ENCODE measurements around the gene ARHGAP25. TPM values are rescaled to one million over a fixed set of nuclear protein-coding genes. Genes with fewer than 3 reads are reported as not detected.

ARHGAP25 gene
- total RNA-seq, 4 donors from 2014 or later, result 3.7 to 9.3 (median 5.4) TPM

DNA sequence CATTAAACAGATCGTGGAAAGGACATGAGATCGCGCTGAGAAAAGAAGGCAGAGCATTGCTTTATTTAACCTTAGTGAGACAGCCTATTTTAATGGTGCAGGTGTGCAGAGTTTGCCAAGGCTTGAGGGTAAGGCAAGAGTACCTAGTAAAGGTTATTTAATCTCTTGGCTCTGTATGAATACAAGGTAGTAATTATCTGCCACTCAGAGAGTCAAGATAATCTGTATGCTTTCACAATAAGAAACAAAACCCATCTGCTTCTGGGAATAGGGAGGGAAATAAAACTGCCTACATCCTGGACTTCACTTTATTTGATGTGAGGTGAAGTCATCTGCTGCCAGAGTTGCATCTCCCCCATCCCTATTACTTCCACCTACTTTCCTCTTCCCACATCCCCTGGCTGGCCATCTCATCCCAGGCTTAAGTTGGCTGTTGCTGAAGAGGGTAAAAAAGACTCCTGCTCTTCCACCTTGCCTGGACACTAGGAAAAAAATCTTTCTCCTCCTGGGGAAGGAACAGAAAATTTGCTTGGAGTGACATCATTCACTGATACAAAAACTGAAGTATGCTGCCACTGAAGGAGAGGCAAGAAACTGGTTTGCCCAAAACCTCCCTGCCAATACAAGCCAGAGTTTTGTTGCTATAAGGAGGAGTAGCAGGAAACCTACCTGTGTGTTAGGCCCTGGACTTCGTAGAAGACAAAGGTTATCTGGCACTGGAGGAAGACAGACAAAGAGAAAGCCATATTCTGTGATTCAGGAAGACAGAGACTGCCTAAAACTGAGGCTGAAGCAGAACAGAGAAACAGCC is 35.8 kb upstream of the ARHGAP25 start:
- H3K27ac ChIP-seq (replicated peaks in 1 of 4), result no peak overlapping the region
- 76% methylated on average over 4 of the region's 4 CpGs for WGBS
- intact Hi-C loops (cut with DNase I), result no loop called here
- TF ChIP-seq POLR2AphosphoS5 (IDR thresholded peaks at IDR 0.05) (no peak), CTCF (IDR thresholded peaks at IDR 0.05) (no peak), POLR2A (IDR thresholded peaks at IDR 0.05; ENCODE audit: low read depth) (no peak), EP300 (IDR thresholded peaks at IDR 0.05) (no peak)
- no peaks in the 10 kb centered on the region for H3K4me1 ChIP-seq
- H3K9me3 ChIP-seq, result peaks cover 0 to 5% (median 0%) of the 10 kb centered on the region in 4 donors
- DNase-seq (ENCODE audit: extremely low spot score), result peak; percentile 5
- H3K4me3 ChIP-seq, result no peak overlapping the region
- no peaks in the 10 kb centered on the region for H3K36me3 ChIP-seq
- H3K27me3 ChIP-seq, result peaks cover 0 to 6% (median 0%) of the 10 kb centered on the region in 4 donors

DNA sequence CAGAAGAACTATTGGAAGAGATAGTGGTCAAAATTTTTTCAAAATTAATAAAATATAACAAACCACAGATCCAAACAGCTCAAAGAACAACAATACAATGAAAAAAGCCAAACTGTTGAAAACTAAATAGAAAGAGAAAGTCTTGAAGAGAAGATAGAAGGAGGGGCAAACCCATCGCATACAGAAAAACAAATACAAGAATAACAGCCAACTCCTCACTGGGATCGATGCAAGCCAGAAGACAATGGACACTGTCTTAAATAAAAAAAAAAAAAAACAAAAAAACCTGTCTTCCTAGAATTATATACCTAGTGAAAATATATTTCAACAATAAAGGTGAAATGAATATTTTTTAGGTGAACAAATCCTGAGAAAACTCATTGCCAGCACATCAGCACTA is 34.1 kb upstream of the ARHGAP25 start:
- H3K27ac ChIP-seq (replicated peaks in 1 of 4), result no peak overlapping the region
- H3K4me1 ChIP-seq, result no peaks in the 10 kb centered on the region
- H3K4me3 ChIP-seq, result no peak overlapping the region
- DNase-seq (ENCODE audit: extremely low spot score), result no peak
- no peaks in the 10 kb centered on the region for H3K36me3 ChIP-seq
- H3K27me3 ChIP-seq, result peaks cover 0 to 6% (median 0%) of the 10 kb centered on the region in 4 donors
- TF ChIP-seq POLR2A (IDR thresholded peaks at IDR 0.05; ENCODE audit: low read depth), result no peak
- no peak for TF ChIP-seq POLR2AphosphoS5 (IDR thresholded peaks at IDR 0.05)
- intact Hi-C loops (cut with DNase I), result no loop called here
- WGBS, result 94% methylated on average over 2 of the region's 2 CpGs
- H3K9me3 ChIP-seq, result peaks cover 0 to 5% (median 0%) of the 10 kb centered on the region in 4 donors

- Histone ChIP-seq H3K27ac (replicated peaks in 1 of 4) (no peak overlapping the region), H3K9me3 (no peaks in the 10 kb centered on the region), H3K27me3 (no peaks in the 10 kb centered on the region), H3K4me1 (no peaks in the 10 kb centered on the region), H3K36me3 (no peaks in the 10 kb centered on the region), H3K4me3 (no peak overlapping the region)
- TF ChIP-seq POLR2AphosphoS5 (IDR thresholded peaks at IDR 0.05), result no peak
- no peak for TF ChIP-seq EP300 (IDR thresholded peaks at IDR 0.05)
- no peak for TF ChIP-seq POLR2A (IDR thresholded peaks at IDR 0.05; ENCODE audit: low read depth)
- no peak for TF ChIP-seq CTCF (IDR thresholded peaks at IDR 0.05)
- intact Hi-C loops (cut with DNase I), result no loop called here
- 72% methylated on average over 3 of the region's 3 CpGs for WGBS
- DNase-seq (ENCODE audit: extremely low spot score), result peak; percentile 66
Observed at GRCh38 chr2:68706637-68707036, 28.0 kb upstream of the ARHGAP25 start.

GRCh38 chr2:68708629-68709028 is 26.0 kb upstream of the ARHGAP25 start:
- intact Hi-C loops (cut with DNase I), result no loop called here
- 89% methylated on average over 3 of the region's 3 CpGs for WGBS
- Histone ChIP-seq H3K4me3 (no peak overlapping the region), H3K27me3 (no peaks in the 10 kb centered on the region), H3K9me3 (no peaks in the 10 kb centered on the region), H3K4me1 (no peaks in the 10 kb centered on the region), H3K27ac (replicated peaks in 1 of 4) (no peak overlapping the region), H3K36me3 (no peaks in the 10 kb centered on the region)
- peak; percentile 72 for DNase-seq (ENCODE audit: extremely low spot score)
- TF ChIP-seq POLR2A (IDR thresholded peaks at IDR 0.05; ENCODE audit: low read depth), result no peak
- TF ChIP-seq EP300 (IDR thresholded peaks at IDR 0.05), result no peak
- no peak for TF ChIP-seq POLR2AphosphoS5 (IDR thresholded peaks at IDR 0.05)
- no peak for TF ChIP-seq CTCF (IDR thresholded peaks at IDR 0.05)

DNA sequence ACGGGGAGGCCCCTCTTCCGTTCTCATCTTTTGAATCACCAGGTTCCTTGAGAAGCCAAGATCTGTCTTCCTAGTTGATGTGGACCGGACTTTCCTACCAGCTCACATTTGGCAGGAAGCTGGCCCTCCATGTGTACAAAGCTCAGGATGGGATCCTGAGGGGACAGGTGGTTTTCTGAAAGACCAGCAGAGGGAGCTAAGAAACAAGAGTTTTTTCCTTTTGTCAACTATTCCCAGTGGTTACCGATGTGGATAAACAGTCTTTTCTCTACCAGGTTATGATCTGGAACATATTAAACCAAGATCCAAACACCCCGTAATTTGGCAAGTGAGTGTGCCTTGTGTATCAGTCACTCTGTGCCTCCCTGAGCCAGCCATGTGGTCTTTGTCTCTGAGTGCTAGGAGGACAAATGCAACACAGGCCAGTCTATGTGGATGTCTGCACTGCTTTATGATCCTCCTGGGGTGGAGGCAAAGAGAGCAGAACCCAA is 25.1 kb upstream of the ARHGAP25 start:
- TF ChIP-seq POLR2AphosphoS5 (IDR thresholded peaks at IDR 0.05) (no peak), CTCF (IDR thresholded peaks at IDR 0.05) (peak; percentile 61 to 71 (median 61))
- intact Hi-C loops (cut with DNase I), result no loop called here
- WGBS, result 13% methylated on average over 5 of the region's 5 CpGs

More for the DNA sequence above, 25.1 kb upstream of the ARHGAP25 start:
- no peaks in the 10 kb centered on the region for H3K4me1 ChIP-seq
- H3K36me3 ChIP-seq, result no peaks in the 10 kb centered on the region
- H3K9me3 ChIP-seq, result no peaks in the 10 kb centered on the region
- H3K27ac ChIP-seq (replicated peaks in 1 of 4), result no peak overlapping the region
- H3K4me3 ChIP-seq, result no peak overlapping the region
- DNase-seq (ENCODE audit: extremely low spot score), result peak; percentile 81
- H3K27me3 ChIP-seq, result no peaks in the 10 kb centered on the region

Measured in esophagus muscularis mucosa (tissue), 4 donors.